GM12878 (cell line): ENCODE data around the gene PTAFR. TPM values are rescaled to one million over a fixed set of nuclear protein-coding genes. Genes with fewer than 3 reads are reported as not detected.

ENCODE experiments used
- ATAC-seq: fragments of 200-7000 bp; cut with Tn5 transposase; 3 replicates; pipeline ENCODE4 v1.9.1; 2020; ENCODE audit warnings: mild to moderate bottlenecking, moderate library complexity
- BruUV-seq: library from RNA; stranded (reverse); fragments of 400-500 nt; replicated peaks from 2 replicates; lab custom pipeline; 2021; lab: Mats Ljungman, UMichigan
- CTCF ChIA-PET: fragments of 300-600 bp; sonication (Branson Sonifier 250); formaldehyde crosslinking; extraction: SDS; loops from one replicate; lab custom pipeline; 2021; ENCODE audit warnings: inconsistent platforms; lab: Yijun Ruan, JAX
- POLR2A ChIA-PET: fragments of 350-600 bp; formaldehyde crosslinking; extraction: SDS; loops from one replicate; lab custom pipeline; 2021; ENCODE audit warnings: inconsistent platforms; lab: Charles Lee
- RAD21 ChIA-PET: fragments of 300-600 bp; sonication (Branson Sonifier 250); formaldehyde crosslinking; loops from one replicate; lab custom pipeline; 2023; ENCODE audit warnings: antibody characterized with exemption; ENCODE audit not compliant: unreplicated experiment; lab: Charles Lee
- SMC1A ChIA-PET: fragments of 300-600 bp; sonication (Branson Sonifier 250); formaldehyde crosslinking; loops from one replicate; lab custom pipeline; 2023; ENCODE audit not compliant: unreplicated experiment, uncharacterized antibody; lab: Charles Lee
- DNase-seq: peaks from one replicate; pipeline ENCODE4 v3.0.0-alpha.2; 2011; ENCODE audit warnings: low read depth, low spot score
- FAIRE-seq: peaks from 3 replicates; lab custom pipeline; 2011; peaks lifted over from hg19 to GRCh38; lab: Jason Lieb, UNC
- H2AFZ ChIP-seq: 2 replicates; pipeline ENCODE4 v1.6.0; 2011; ENCODE audit warnings: low read depth, low read length, control low read depth; ENCODE audit not compliant: control insufficient read depth
- H3K27ac ChIP-seq: 2 replicates; pipeline ENCODE4 v1.5.1; 2011; ENCODE audit warnings: control low read depth; ENCODE audit not compliant: control insufficient read depth, insufficient read depth
- H3K27me3 ChIP-seq, 2 experiments: replicated peaks in 1 of 2; 2 replicates each; pipeline versions ENCODE4 v1.6.0 to v1.6.1; 2011; ENCODE audit warnings: low read length in 1 of 2; ENCODE audit not compliant: control insufficient read depth in 2 of 2, insufficient read depth in 2 of 2
- H3K36me3 ChIP-seq, 2 experiments: 2 replicates each; pipeline ENCODE4 v1.5.1; 2011; ENCODE audit warnings: low read length in 1 of 2; ENCODE audit not compliant: control insufficient read depth in 2 of 2, insufficient read depth in 2 of 2
- H3K4me1 ChIP-seq: 2 replicates; pipeline ENCODE4 v1.6.1; 2011; ENCODE audit warnings: mild to moderate bottlenecking, low read length, moderate library complexity, mixed read lengths; ENCODE audit not compliant: control insufficient read depth, insufficient read depth
- H3K4me2 ChIP-seq: 2 replicates; pipeline ENCODE4 v1.6.0; 2011; ENCODE audit warnings: control low read depth; ENCODE audit not compliant: control insufficient read depth, insufficient read depth
- H3K4me3 ChIP-seq: fragments of 200-600 bp; sonication (generic); 2 replicates; pipeline ENCODE4 v1.5.1; 2016
- H3K79me2 ChIP-seq: 2 replicates; pipeline ENCODE4 v1.6.0; 2011; ENCODE audit warnings: low read length; ENCODE audit not compliant: control insufficient read depth, insufficient read depth
- H3K9ac ChIP-seq: 2 replicates; pipeline ENCODE4 v1.8.0; 2011; ENCODE audit warnings: low read length, control low read depth, mixed read lengths; ENCODE audit not compliant: control insufficient read depth, insufficient read depth
- H3K9me3 ChIP-seq: replicated peaks from 3 replicates; pipeline ENCODE4 v1.5.1; 2011; ENCODE audit warnings: mild to moderate bottlenecking, low read length; ENCODE audit not compliant: control insufficient read depth, insufficient read depth
- H4K20me1 ChIP-seq: 2 replicates; pipeline ENCODE4 v1.6.0; 2011; ENCODE audit not compliant: control insufficient read depth, insufficient read depth
- ASH2L ChIP-seq: fragments of 300-600, 200-600 bp; sonication (generic); IDR thresholded peaks from 2 replicates; pipeline ENCODE4 v1.6.1; 2017; ENCODE audit warnings: low read depth, mild to moderate bottlenecking, borderline replicate concordance
- KDM1A ChIP-seq: fragments of 200-600 bp; sonication (generic); IDR thresholded peaks from 2 replicates; pipeline ENCODE4 v1.6.1; 2016; ENCODE audit warnings: borderline replicate concordance
- PKNOX1 ChIP-seq: fragments of 450-650 bp; IDR thresholded peaks from 2 replicates; pipeline ENCODE4 v1.6.1; 2016; ENCODE audit warnings: mild to moderate bottlenecking
- RUNX3 ChIP-seq: IDR thresholded peaks from 2 replicates; pipeline ENCODE4 v1.6.1; 2012; ENCODE audit warnings: low read length, inconsistent platforms
- WGBS: methylation state at CpG from one replicate; pipeline ENCODE4 v1.1.6; 2016; ENCODE audit warnings: low lambda C conversion rate; ENCODE audit not compliant: insufficient replicate concordance, insufficient coverage; ENCODE audit errors: missing lambda C conversion rate; 5-methylcytosine and 5-hydroxymethylcytosine counted together
- in situ Hi-C: fragments of 300-500 bp; cut with MboI; formaldehyde crosslinking; loops from 9 replicates; pipeline ENCODE4 v1.14.3; 2018; ENCODE audit warnings: mixed read lengths
- intact Hi-C: fragments of 100-400 bp; cut with micrococcal nuclease; formaldehyde crosslinking; loops from one replicate; pipeline ENCODE4 v1.14.2; 2022; ENCODE audit not compliant: unreplicated experiment
- polyA plus RNA-seq, 11 experiments: library from polyadenylated mRNA; depleted of rRNA in 4 of 11; unstranded in 6 of 11; stranded (reverse) in 5 of 11; fragments of >200 nt; fragmentation: Nextera tagmentation in 4 of 11; fragmentation: Illumina TruSeq in 1 of 11; extraction: Ambion mirVana in 4 of 11; extraction: Trizol in 1 of 11; gene quantifications; 1 replicate in 1 of 11; 2 replicates in 10 of 11; pipeline versions ENCODE4 v1.2.1 to v1.2.3, GENCODE V29; 2011 to 2016; ENCODE audit warnings: inconsistent platforms in 2 of 11, missing spikeins in 2 of 11, low read depth in 1 of 11
- total RNA-seq, 4 experiments: library from RNA; depleted of rRNA in 3 of 4; stranded (reverse); fragments of >200 nt in 3 of 4; fragmentation: Illumina TruSeq in 1 of 4; extraction: Trizol in 1 of 4; gene quantifications; 2 replicates each; pipeline versions ENCODE4 v1.2.1 to v1.2.3, GENCODE V29; 2013 to 2021
- TF ChIP-seq, protein P1 (sequence below): fragments of 450-650 bp; IDR thresholded peaks from 2 replicates; pipeline ENCODE4 v1.6.1; 2016; ENCODE audit warnings: mild to moderate bottlenecking, moderate library complexity, borderline replicate concordance

PTAFR gene
- total and polyA plus RNA-seq, 10 of the 15 experiments (the other 5 are each of a cell fraction or from before 2014, with no cell fraction given), result 17.5 to 251 (median 27.7) TPM

- peak overlapping the region; percentile 62 for H2AFZ ChIP-seq
- intact Hi-C loops, result loop anchor here (2.0 kb wide), 1 partner anchor 58 kb away; no protein-coding TSS in a partner anchor
- SMC1A ChIA-PET, result interaction anchor here (0.7 to 4.6 kb wide), 18 partner anchors 11 to 884 kb away, joined by 3 to 43 read pairs (median 4); partner anchors contain the start of gene EYA3
Measured at GRCh38 chr1:28114844-28115243, 61.6 kb downstream of the PTAFR start.

More at GRCh38 chr1:28114844-28115243, 61.6 kb downstream of the PTAFR start:
- TF ChIP-seq, protein P1, sequence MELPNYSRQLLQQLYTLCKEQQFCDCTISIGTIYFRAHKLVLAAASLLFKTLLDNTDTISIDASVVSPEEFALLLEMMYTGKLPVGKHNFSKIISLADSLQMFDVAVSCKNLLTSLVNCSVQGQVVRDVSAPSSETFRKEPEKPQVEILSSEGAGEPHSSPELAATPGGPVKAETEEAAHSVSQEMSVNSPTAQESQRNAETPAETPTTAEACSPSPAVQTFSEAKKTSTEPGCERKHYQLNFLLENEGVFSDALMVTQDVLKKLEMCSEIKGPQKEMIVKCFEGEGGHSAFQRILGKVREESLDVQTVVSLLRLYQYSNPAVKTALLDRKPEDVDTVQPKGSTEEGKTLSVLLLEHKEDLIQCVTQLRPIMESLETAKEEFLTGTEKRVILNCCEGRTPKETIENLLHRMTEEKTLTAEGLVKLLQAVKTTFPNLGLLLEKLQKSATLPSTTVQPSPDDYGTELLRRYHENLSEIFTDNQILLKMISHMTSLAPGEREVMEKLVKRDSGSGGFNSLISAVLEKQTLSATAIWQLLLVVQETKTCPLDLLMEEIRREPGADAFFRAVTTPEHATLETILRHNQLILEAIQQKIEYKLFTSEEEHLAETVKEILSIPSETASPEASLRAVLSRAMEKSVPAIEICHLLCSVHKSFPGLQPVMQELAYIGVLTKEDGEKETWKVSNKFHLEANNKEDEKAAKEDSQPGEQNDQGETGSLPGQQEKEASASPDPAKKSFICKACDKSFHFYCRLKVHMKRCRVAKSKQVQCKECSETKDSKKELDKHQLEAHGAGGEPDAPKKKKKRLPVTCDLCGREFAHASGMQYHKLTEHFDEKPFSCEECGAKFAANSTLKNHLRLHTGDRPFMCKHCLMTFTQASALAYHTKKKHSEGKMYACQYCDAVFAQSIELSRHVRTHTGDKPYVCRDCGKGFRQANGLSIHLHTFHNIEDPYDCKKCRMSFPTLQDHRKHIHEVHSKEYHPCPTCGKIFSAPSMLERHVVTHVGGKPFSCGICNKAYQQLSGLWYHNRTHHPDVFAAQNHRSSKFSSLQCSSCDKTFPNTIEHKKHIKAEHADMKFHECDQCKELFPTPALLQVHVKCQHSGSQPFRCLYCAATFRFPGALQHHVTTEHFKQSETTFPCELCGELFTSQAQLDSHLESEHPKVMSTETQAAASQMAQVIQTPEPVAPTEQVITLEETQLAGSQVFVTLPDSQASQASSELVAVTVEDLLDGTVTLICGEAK, result no peak
- TF ChIP-seq ASH2L (no peak), PKNOX1 (no peak), KDM1A (no peak), RUNX3 (no peak)
- Histone ChIP-seq H3K4me1 (peaks cover 43% of the 10 kb centered on the region), H3K4me3 (no peak overlapping the region), H3K27ac (peak overlapping the region; percentile 46; the same call in 1 of the 2 replicates), H4K20me1 (no peaks in the 10 kb centered on the region), H3K9me3 (no peaks in the 10 kb centered on the region), H3K9ac (no peak overlapping the region), H3K79me2 (no peaks in the 10 kb centered on the region), H3K27me3 (no peaks in the 10 kb centered on the region), H3K4me2 (peak overlapping the region; percentile 47; the same call in 1 of the 2 replicates), H3K36me3 (no peaks in the 10 kb centered on the region)
- ChIA-PET CTCF (interaction anchor here (0.6 to 6.9 kb wide), 9 partner anchors 12 to 174 kb away, joined by 3 to 57 read pairs (median 5); partner anchors contain the start of gene EYA3), RAD21 (interaction anchor here (0.8 to 11.7 kb wide), 14 partner anchors 12 to 131 kb away, joined by 3 to 113 read pairs (median 4); partner anchors contain the start of gene EYA3), POLR2A (interaction anchor here (0.5 to 2.6 kb wide), 14 partner anchors 13 to 227 kb away, joined by 3 to 10 read pairs (median 4); no protein-coding TSS in a partner anchor)
- BruUV-seq, result no TSS peak
- WGBS, result 71% methylated on average over 2 of the region's 2 CpGs
- no peak for DNase-seq
- in situ Hi-C loops, result no loop called here
- FAIRE-seq, result no peak
- ATAC-seq, result peak; percentile 5; the same call in 2 of the 3 replicates
